ENCODE measurements around the gene RNF4. TPM values are rescaled to one million over a fixed set of nuclear protein-coding genes. Genes with fewer than 3 reads are reported as not detected.
"Not testable (repeated sequence)": the region's sequence is repeated elsewhere in the genome, so short reads cannot be mapped to it uniquely, and the experiment has no call there.

RNF4 gene
- polyA plus RNA-seq, 4 donors = 66.4 to 71.2 (median 67.1) TPM

GRCh38 chr4:2485956-2486355 lies 17.1 kb downstream of the RNF4 start:
- DNase-seq (ENCODE audit: low read depth in 4 of 4, low spot score in 3 of 4) = no peak

GRCh38 chr4:2486981-2487380 lies 18.1 kb downstream of the RNF4 start:
- DNase-seq (ENCODE audit: low read depth in 4 of 4, low spot score in 3 of 4) = no peak

- DNase-seq (ENCODE audit: low read depth in 4 of 4, low spot score in 3 of 4) = no peak
Measured at GRCh38 chr4:2487632-2488031, 18.7 kb downstream of the RNF4 start.

- DNase-seq (ENCODE audit: low read depth in 4 of 4, low spot score in 3 of 4) = no peak
Measured at GRCh38 chr4:2489081-2489805, 20.3 kb downstream of the RNF4 start.

GRCh38 chr4:2489841-2490552 lies 21.1 kb downstream of the RNF4 start:
- no peak for DNase-seq (ENCODE audit: low read depth in 4 of 4, low spot score in 3 of 4)

- DNase-seq (ENCODE audit: low read depth in 4 of 4, low spot score in 3 of 4) = no peak
Measured at GRCh38 chr4:2492970-2493369, 24.1 kb downstream of the RNF4 start.

- no peak for DNase-seq (ENCODE audit: low read depth in 4 of 4, low spot score in 3 of 4)
Measured at GRCh38 chr4:2494992-2495391, 26.1 kb downstream of the RNF4 start.

GRCh38 chr4:2497324-2497723 lies 28.4 kb downstream of the RNF4 start:
- no peak for DNase-seq (ENCODE audit: low read depth in 4 of 4, low spot score in 3 of 4)

GRCh38 chr4:2497931-2498330 lies 29.0 kb downstream of the RNF4 start:
- DNase-seq (ENCODE audit: low read depth in 4 of 4, low spot score in 3 of 4) = no peak

- DNase-seq (ENCODE audit: low read depth in 4 of 4, low spot score in 3 of 4) = no peak
Measured at GRCh38 chr4:2500547-2500946, 31.6 kb downstream of the RNF4 start.

GRCh38 chr4:2501034-2501594 lies 32.2 kb downstream of the RNF4 start:
- no peak for DNase-seq (ENCODE audit: low read depth in 4 of 4, low spot score in 3 of 4)

GRCh38 chr4:2503809-2504208 lies 34.9 kb downstream of the RNF4 start:
- DNase-seq (ENCODE audit: low read depth in 4 of 4, low spot score in 3 of 4) = no peak

- no peak for DNase-seq (ENCODE audit: low read depth in 4 of 4, low spot score in 3 of 4)
Measured at GRCh38 chr4:2507259-2507658, 38.4 kb downstream of the RNF4 start.

- no peak for DNase-seq (ENCODE audit: low read depth in 4 of 4, low spot score in 3 of 4)
Measured at GRCh38 chr4:2507855-2508254, 38.9 kb downstream of the RNF4 start.

GRCh38 chr4:2510351-2511259 lies 41.7 kb downstream of the RNF4 start:
- no peak for DNase-seq (ENCODE audit: low read depth in 4 of 4, low spot score in 3 of 4)

- no peak for DNase-seq (ENCODE audit: low read depth in 4 of 4, low spot score in 3 of 4)
Measured at GRCh38 chr4:2511645-2512131, 42.8 kb downstream of the RNF4 start.

GRCh38 chr4:2512396-2513135 lies 43.7 kb downstream of the RNF4 start:
- no peak for DNase-seq (ENCODE audit: low read depth in 4 of 4, low spot score in 3 of 4)

GRCh38 chr4:2514193-2514592 lies 45.3 kb downstream of the RNF4 start:
- not testable (repeated sequence) for DNase-seq (ENCODE audit: low read depth in 4 of 4, low spot score in 3 of 4)

- not testable (repeated sequence) for DNase-seq (ENCODE audit: low read depth in 4 of 4, low spot score in 3 of 4)
Measured at GRCh38 chr4:2514944-2515343, 46.0 kb downstream of the RNF4 start.
